Tibial nerve (tissue), 4 donors: Measurements from ENCODE around the gene LSM2. TPM values are rescaled to one million over a fixed set of nuclear protein-coding genes. Genes with fewer than 3 reads are reported as not detected.
"Not testable (repeated sequence)": the region's sequence is repeated elsewhere in the genome, so short reads cannot be mapped to it uniquely, and the experiment has no call there.

Experiments used
- DNase-seq, 2 donors: peaks; one replicate each; pipeline ENCODE4 v3.0.0-alpha.2; 2019; ENCODE audit warnings: low spot score in 2 of 2
- H3K27ac ChIP-seq, 4 donors: fragments of 200-600 bp; sonication (generic) in 3 of 4; one replicate each; pipeline ENCODE4 v1.5.1; 2017 to 2019; ENCODE audit warnings: mild to moderate bottlenecking in 1 of 4
- H3K27me3 ChIP-seq, 2 donors: fragments of 200-600 bp; sonication (generic) in 1 of 2; one replicate each; pipeline versions ENCODE4 v1.5.1 to v1.6.0; 2017 to 2019
- H3K36me3 ChIP-seq, 3 donors: fragments of 200-600 bp; sonication (generic); one replicate each; pipeline ENCODE4 v1.5.1; 2018 to 2019
- H3K4me1 ChIP-seq, 4 donors: fragments of 200-600 bp; sonication (generic) in 3 of 4; one replicate each; pipeline ENCODE4 v1.5.1; 2017 to 2019
- H3K4me3 ChIP-seq, 4 donors: fragments of 200-600 bp; sonication (generic) in 3 of 4; one replicate each; pipeline ENCODE4 v1.5.1; 2017 to 2019; ENCODE audit warnings: mild to moderate bottlenecking in 1 of 4, moderate library complexity in 1 of 4
- H3K9me3 ChIP-seq, 4 donors: fragments of 200-600 bp; sonication (generic) in 3 of 4; one replicate each; pipeline ENCODE4 v1.5.1; 2017 to 2019
- EP300 ChIP-seq, 2 donors: sonication (generic); formaldehyde crosslinking; IDR thresholded peaks; one replicate each; pipeline ENCODE4 v1.6.1; 2017; ENCODE audit warnings: antibody characterized with exemption in 2 of 2, mild to moderate bottlenecking in 1 of 2
- POLR2A ChIP-seq, 2 donors: fragments of 450-650 bp; IDR thresholded peaks; one replicate each; pipeline ENCODE4 v1.6.1; 2017; ENCODE audit warnings: antibody characterized with exemption in 2 of 2, mild to moderate bottlenecking in 2 of 2, moderate library complexity in 2 of 2
- WGBS, 2 donors: methylation state at CpG; one replicate each; pipeline ENCODE4 v1.1.5; 2018; 5-methylcytosine and 5-hydroxymethylcytosine counted together
- total RNA-seq, 4 donors: library from RNA; depleted of rRNA; stranded (reverse); fragments of >200 nt; gene quantifications; one replicate each; pipeline ENCODE4 v1.1.0, GENCODE V29; 2016
- TF ChIP-seq, protein P1 (sequence below), 5 experiments: fragments of 200-600 bp in 3 of 5; fragments of 450-650 bp in 2 of 5; sonication (generic) in 3 of 5; IDR thresholded peaks; one replicate each; pipeline ENCODE4 v1.5.1; 2016 to 2019; ENCODE audit warnings: antibody characterized with exemption in 5 of 5, mild to moderate bottlenecking in 3 of 5, moderate library complexity in 2 of 5

Gene LSM2
- total RNA-seq, 4 donors from 2014 or later: 23.9 to 31.8 (median 28.4) TPM

DNA sequence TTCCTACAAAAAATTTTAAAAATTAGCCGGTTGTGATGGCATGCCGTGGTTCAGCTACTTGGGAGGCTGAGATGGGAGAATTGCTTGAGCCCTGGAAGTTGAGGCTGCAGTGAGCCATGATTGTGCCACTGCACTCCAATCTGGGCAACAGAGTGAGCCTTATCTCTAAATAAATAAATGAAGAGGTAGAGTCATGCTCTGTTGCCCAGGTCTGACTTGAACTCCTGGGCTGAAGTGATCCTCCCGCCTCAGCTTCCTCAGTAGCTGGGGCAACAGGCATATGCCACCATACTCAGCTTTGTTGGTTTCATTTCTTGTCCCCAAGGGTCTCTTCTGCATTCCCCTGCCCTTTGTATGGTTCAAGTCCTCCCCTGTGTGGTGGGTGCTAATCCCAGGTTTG lies 37.7 kb upstream of the LSM2 start:
- DNase-seq: no peak
- Histone ChIP-seq H3K9me3 (no peaks in the 10 kb centered on the region), H3K4me3 (no peak overlapping the region), H3K27me3 (no peaks in the 10 kb centered on the region), H3K36me3 (peaks cover 0 to 52% (median 9%) of the 10 kb centered on the region in 3 donors), H3K27ac (no peak overlapping the region), H3K4me1 (no peaks in the 10 kb centered on the region)
- TF ChIP-seq POLR2A (IDR thresholded peaks at IDR 0.05): no peak
- TF ChIP-seq, protein P1, sequence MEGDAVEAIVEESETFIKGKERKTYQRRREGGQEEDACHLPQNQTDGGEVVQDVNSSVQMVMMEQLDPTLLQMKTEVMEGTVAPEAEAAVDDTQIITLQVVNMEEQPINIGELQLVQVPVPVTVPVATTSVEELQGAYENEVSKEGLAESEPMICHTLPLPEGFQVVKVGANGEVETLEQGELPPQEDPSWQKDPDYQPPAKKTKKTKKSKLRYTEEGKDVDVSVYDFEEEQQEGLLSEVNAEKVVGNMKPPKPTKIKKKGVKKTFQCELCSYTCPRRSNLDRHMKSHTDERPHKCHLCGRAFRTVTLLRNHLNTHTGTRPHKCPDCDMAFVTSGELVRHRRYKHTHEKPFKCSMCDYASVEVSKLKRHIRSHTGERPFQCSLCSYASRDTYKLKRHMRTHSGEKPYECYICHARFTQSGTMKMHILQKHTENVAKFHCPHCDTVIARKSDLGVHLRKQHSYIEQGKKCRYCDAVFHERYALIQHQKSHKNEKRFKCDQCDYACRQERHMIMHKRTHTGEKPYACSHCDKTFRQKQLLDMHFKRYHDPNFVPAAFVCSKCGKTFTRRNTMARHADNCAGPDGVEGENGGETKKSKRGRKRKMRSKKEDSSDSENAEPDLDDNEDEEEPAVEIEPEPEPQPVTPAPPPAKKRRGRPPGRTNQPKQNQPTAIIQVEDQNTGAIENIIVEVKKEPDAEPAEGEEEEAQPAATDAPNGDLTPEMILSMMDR (IDR thresholded peaks at IDR 0.05): no peak
- TF ChIP-seq EP300 (IDR thresholded peaks at IDR 0.05): no peak
- WGBS, 2 donors: 97 to 100% methylated on average over 3 of the region's 3 CpGs

DNA sequence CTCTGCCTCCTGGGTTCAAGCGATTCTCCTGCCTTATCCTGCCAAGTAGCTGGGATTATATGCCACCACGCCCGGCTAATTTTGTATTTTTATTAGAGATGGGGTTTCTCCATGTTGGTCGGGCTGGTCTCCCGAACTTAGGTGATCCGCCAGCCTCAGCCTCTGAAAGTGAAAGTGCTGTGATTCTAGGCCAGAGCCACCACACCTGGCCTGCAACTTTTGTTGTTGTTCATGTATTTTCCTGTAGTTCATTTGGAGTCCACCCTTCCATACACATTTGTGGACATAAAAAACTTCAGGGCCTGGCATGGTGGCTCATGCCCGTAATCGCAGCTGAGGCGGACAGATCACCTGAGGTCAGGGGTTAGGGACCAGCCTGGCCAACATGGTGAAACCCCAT lies 35.3 kb upstream of the LSM2 start:
- no peak overlapping the region for H3K4me3 ChIP-seq
- H3K9me3 ChIP-seq: no peaks in the 10 kb centered on the region
- H3K27me3 ChIP-seq: no peaks in the 10 kb centered on the region
- WGBS, 2 donors: 95% methylated on average over 9 of the region's 9 CpGs
- peaks cover 0 to 20% (median 14%) of the 10 kb centered on the region in 4 donors for H3K4me1 ChIP-seq
- peaks cover 0 to 76% (median 14%) of the 10 kb centered on the region in 3 donors for H3K36me3 ChIP-seq
- DNase-seq: no peak
- H3K27ac ChIP-seq: no peak overlapping the region
- TF ChIP-seq EP300 (IDR thresholded peaks at IDR 0.05): no peak
- TF ChIP-seq POLR2A (IDR thresholded peaks at IDR 0.05): no peak
- TF ChIP-seq, protein P1 (IDR thresholded peaks at IDR 0.05): no peak

DNA sequence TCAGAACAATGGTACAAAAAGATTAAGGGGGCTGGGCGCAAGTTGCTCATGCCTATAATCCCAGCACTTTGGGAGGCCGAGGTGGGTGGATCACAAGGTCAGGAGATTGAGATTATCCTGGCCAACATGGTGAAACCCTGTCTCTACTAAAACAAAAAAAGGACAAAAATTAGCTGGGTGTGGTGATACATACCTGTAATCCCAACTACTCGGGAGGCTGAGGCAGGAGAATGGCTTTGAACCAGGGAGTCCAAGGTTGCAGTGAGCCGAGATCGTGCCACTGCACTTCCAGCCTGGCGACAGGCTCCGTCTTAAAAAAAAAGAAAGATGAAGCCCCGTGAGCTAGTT lies 33.0 kb upstream of the LSM2 start:
- H3K9me3 ChIP-seq, DNase-seq, H3K27me3 ChIP-seq, H3K27ac ChIP-seq, H3K4me3 ChIP-seq: not testable (repeated sequence)
- H3K4me1 ChIP-seq: peaks cover 0 to 38% (median 28%) of the 10 kb centered on the region in 4 donors
- WGBS, 2 donors: 87 to 92% methylated on average over 8 of the region's 8 CpGs
- H3K36me3 ChIP-seq: peaks cover 0 to 80% (median 14%) of the 10 kb centered on the region in 3 donors

DNA sequence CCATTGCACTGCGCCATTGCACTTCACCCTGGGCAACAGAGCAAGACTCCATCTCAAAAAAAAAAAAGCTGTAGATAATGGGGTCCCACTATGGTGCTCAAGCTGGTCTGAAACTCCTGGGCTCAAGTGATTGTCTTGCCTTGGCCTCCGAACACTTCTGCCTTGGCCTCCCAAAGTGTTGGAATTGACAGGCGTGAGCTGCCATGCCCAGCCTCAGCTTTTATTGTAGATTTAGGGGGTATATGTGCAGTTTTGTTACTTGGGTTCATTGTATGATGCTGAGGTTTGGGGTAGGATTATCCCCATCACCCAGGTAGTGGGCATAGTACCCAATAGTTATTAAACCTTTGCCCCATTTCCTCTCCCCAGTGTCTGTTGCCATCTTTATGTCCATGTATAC lies 32.2 kb upstream of the LSM2 start:
- no peak overlapping the region for H3K4me3 ChIP-seq
- DNase-seq: no peak
- peaks cover 0 to 73% (median 14%) of the 10 kb centered on the region in 3 donors for H3K36me3 ChIP-seq
- TF ChIP-seq POLR2A (IDR thresholded peaks at IDR 0.05) (no peak), EP300 (IDR thresholded peaks at IDR 0.05) (no peak)
- TF ChIP-seq, protein P1 (IDR thresholded peaks at IDR 0.05): no peak
- H3K27me3 ChIP-seq: no peaks in the 10 kb centered on the region
- peaks cover 0 to 40% (median 31%) of the 10 kb centered on the region in 4 donors for H3K4me1 ChIP-seq
- no peak overlapping the region for H3K27ac ChIP-seq
- WGBS, 2 donors: 95 to 100% methylated on average over 3 of the region's 3 CpGs
- H3K9me3 ChIP-seq: no peaks in the 10 kb centered on the region

DNA sequence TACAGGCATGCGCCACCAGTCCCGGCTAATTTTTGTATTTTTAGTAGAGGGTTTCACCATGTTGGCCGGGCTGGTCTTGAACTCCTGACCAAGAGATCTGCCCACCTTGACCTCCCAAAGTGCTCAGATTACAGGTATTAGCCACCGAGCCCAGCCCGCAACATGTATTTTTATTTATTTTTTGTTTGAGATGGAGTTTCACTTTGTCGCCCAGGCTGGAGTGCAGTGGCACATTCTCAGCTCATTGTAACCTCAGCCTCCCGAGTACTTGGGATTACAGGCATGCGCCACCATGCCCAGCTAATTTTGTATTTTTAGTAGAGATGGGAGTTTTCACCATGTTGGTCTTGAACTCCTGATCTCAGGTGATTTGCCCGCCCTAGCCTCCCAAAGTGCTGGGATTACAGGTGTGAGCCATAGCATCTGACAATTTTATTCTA lies 31.4 kb upstream of the LSM2 start:
- not testable (repeated sequence) for H3K4me3 ChIP-seq, DNase-seq, H3K27me3 ChIP-seq, H3K27ac ChIP-seq, H3K9me3 ChIP-seq
- Histone ChIP-seq H3K36me3 (peaks cover 0 to 67% (median 14%) of the 10 kb centered on the region in 3 donors), H3K4me1 (peaks cover 0 to 48% (median 35%) of the 10 kb centered on the region in 4 donors)
- WGBS, 2 donors: 87 to 88% methylated on average over 9 of the region's 9 CpGs

DNA sequence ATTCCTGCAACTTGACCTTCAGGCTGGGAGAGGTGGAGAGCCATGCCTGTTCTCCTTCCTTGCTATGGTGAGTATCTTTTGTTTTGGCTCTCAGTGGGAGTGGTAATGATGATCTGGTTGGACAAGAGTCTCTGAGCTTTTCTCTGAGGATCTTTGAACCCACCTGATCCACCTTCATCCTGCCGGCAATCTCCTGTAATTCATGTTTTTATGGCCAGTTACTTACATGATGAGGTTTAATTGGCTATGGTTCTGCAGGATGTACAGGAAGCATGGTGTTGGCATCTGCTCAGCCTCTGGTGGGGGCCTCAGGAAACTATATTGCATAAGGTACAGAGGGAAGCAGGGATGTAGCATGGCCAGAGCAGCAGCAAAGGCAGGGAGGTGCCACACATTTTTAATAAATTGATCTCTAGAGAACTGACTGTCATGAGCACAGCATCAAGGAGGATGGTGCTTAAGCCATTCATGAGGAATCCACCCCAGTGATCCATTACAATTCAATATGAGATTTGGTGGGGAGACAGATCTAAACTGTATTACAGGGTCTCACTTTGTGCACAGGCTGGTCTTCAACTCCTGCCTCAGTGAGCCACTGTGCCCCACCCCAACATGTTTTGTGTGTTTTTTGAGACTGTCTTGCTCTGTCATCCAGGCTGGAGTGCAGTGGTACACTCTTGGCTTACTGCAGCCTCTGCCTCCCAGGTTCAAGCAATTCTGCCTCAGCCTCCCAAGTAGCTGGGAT lies 30.8 kb upstream of the LSM2 start:
- WGBS, 2 donors: 33 to 39% methylated on average over 1 of the region's 1 CpG
- no peaks in the 10 kb centered on the region for H3K9me3 ChIP-seq
- no peak overlapping the region for H3K4me3 ChIP-seq
- peaks cover 0 to 61% (median 14%) of the 10 kb centered on the region in 3 donors for H3K36me3 ChIP-seq
- H3K27ac ChIP-seq: peak overlapping the region in 3 of 4 donors; percentile 69 to 98 (median 93)
- TF ChIP-seq EP300 (IDR thresholded peaks at IDR 0.05): no peak
- TF ChIP-seq POLR2A (IDR thresholded peaks at IDR 0.05): no peak
- TF ChIP-seq, protein P1 (IDR thresholded peaks at IDR 0.05): no peak
- no peaks in the 10 kb centered on the region for H3K27me3 ChIP-seq
- no peak for DNase-seq
- H3K4me1 ChIP-seq: peaks cover 0 to 52% (median 35%) of the 10 kb centered on the region in 4 donors
